CD4-positive, alpha-beta T cell (primary cell): ENCODE measurements around the gene NEURL1. TPM values are rescaled to one million over a fixed set of nuclear protein-coding genes. Genes with fewer than 3 reads are reported as not detected.
A peak's percentile ranks its signal among the peaks of the same experiment; 100 is the strongest.

Experiments
- ATAC-seq: fragments of 200-7000 bp; cut with Tn5 transposase; one replicate; pipeline ENCODE4 v1.10.0; 2022; ENCODE audit warnings: mild to moderate bottlenecking; ENCODE audit not compliant: poor library complexity
- CTCF ChIA-PET: fragments of 350-600 bp; sonication (Branson Sonifier 250); formaldehyde crosslinking; loops from one replicate; lab custom pipeline; 2021; ENCODE audit warnings: antibody characterized with exemption, inconsistent platforms; lab: Charles Lee
- POLR2A ChIA-PET: fragments of 350-600 bp; sonication (Branson Sonifier 250); formaldehyde crosslinking; loops from one replicate; lab custom pipeline; 2021; ENCODE audit warnings: antibody characterized with exemption, inconsistent platforms; lab: Charles Lee
- DNase-seq, 14 experiments: peaks; one replicate each; pipeline ENCODE4 v3.0.0-alpha.2; 2013 to 2020; ENCODE audit warnings: mixed read lengths in 2 of 14
- H3K27ac ChIP-seq, 2 donors: one replicate each; pipeline versions ENCODE4 v1.5.1 to v1.7.0; 2013; ENCODE audit warnings: low read length in 2 of 2, low read depth in 1 of 2, mild to moderate bottlenecking in 1 of 2
- H3K27me3 ChIP-seq, 2 experiments: 1 replicate in 1 of 2; 2 replicates in 1 of 2; pipeline versions ENCODE4 v1.6.1 to v1.7.0; 2013; ENCODE audit warnings: low read length in 2 of 2, control low read depth in 1 of 2, mild to moderate bottlenecking in 1 of 2, moderate library complexity in 1 of 2; ENCODE audit not compliant: insufficient read depth in 2 of 2, control insufficient read depth in 1 of 2
- H3K36me3 ChIP-seq: one replicate; pipeline ENCODE4 v1.6.1; 2013; ENCODE audit warnings: low read length, control low read depth; ENCODE audit not compliant: insufficient read depth
- H3K4me1 ChIP-seq: one replicate; pipeline ENCODE4 v1.6.1; 2013; ENCODE audit warnings: low read length, control low read depth; ENCODE audit not compliant: insufficient read depth
- H3K4me3 ChIP-seq: one replicate; pipeline ENCODE4 v1.5.1; 2013; ENCODE audit warnings: mild to moderate bottlenecking, low read length, moderate library complexity
- H3K9me3 ChIP-seq, 2 experiments: 1 replicate in 1 of 2; 2 replicates in 1 of 2; pipeline versions ENCODE4 v1.6.1 to v1.7.0; 2013; ENCODE audit warnings: low read length in 2 of 2, mild to moderate bottlenecking in 2 of 2, control low read depth in 1 of 2, moderate library complexity in 1 of 2; ENCODE audit not compliant: control insufficient read depth in 1 of 2, insufficient read depth in 1 of 2
- H3K27ac Mint-ChIP-seq: one replicate; pipeline ENCODE4 v1.8.0; 2020; ENCODE audit warnings: mixed read lengths
- H3K27me3 Mint-ChIP-seq: one replicate; pipeline ENCODE4 v1.8.0; 2021; ENCODE audit warnings: mixed read lengths
- H3K36me3 Mint-ChIP-seq: one replicate; pipeline ENCODE4 v1.8.0; 2021; ENCODE audit warnings: low read depth, mixed read lengths
- H3K4me1 Mint-ChIP-seq: one replicate; pipeline ENCODE4 v1.8.0; 2021; ENCODE audit warnings: low read depth, mixed read lengths
- H3K4me3 Mint-ChIP-seq: one replicate; pipeline ENCODE4 v1.8.0; 2020; ENCODE audit warnings: mild to moderate bottlenecking, mixed read lengths
- H3K9me3 Mint-ChIP-seq: one replicate; pipeline ENCODE4 v1.8.0; 2020; ENCODE audit warnings: mixed read lengths
- CTCF ChIP-seq: fragments of 200-600 bp; IDR thresholded peaks from one replicate; pipeline ENCODE4 v1.8.0; 2022; ENCODE audit warnings: antibody characterized with exemption, mild to moderate bottlenecking
- intact Hi-C, 2 experiments: fragments of 100-400 bp; cut with DNase I in 1 of 2; cut with micrococcal nuclease in 1 of 2; formaldehyde crosslinking; loops; one replicate each; pipeline versions ENCODE4 v1.15.1 to v1.9.0; 2023 to 2025; cut with DNase I, micrococcal nuclease
- total RNA-seq, 174 experiments: library from RNA in 2 of 174; stranded (reverse) in 2 of 174; gene quantifications; one replicate each; pipeline ENCODE4 v1.2.3 and lab custom pipeline; 2021 to 2026

The NEURL1 gene
- total RNA-seq, 2 experiments from 2014 or later, result 0.85 to 1.1 TPM

- no peak for DNase-seq
- H3K27ac ChIP-seq, result no peak overlapping the region
- Mint-ChIP-seq H3K9me3 (no peaks in the 10 kb centered on the region), H3K27me3 (no peaks in the 10 kb centered on the region), H3K27ac (no peak overlapping the region), H3K36me3 (peaks cover 5% of the 10 kb centered on the region), H3K4me1 (peaks cover 6% of the 10 kb centered on the region), H3K4me3 (no peak overlapping the region)
- peaks cover 0 to 2% of the 10 kb centered on the region in 2 experiments for H3K9me3 ChIP-seq
- H3K27me3 ChIP-seq, result no peaks in the 10 kb centered on the region
- ChIA-PET POLR2A (no interaction called here), CTCF (no interaction called here)
- ATAC-seq, result no peak
- peaks cover 10% of the 10 kb centered on the region for H3K4me1 ChIP-seq
- no peaks in the 10 kb centered on the region for H3K36me3 ChIP-seq
- H3K4me3 ChIP-seq, result no peak overlapping the region
- no peak for TF ChIP-seq CTCF
- intact Hi-C loops, result loop anchor here in 1 of 2 experiments (5.0 to 10.0 kb wide), 2 partner anchors 385 to 542 kb away; partner anchors contain the start of genes SFR1 and SLK
Measured at GRCh38 chr10:103580011-103580410, 86.5 kb downstream of the NEURL1 start.

GRCh38 chr10:103580430-103580829, 86.9 kb downstream of the NEURL1 start:
- Histone ChIP-seq H3K27ac (no peak overlapping the region), H3K4me1 (peaks cover 13% of the 10 kb centered on the region), H3K36me3 (no peaks in the 10 kb centered on the region), H3K27me3 (no peaks in the 10 kb centered on the region), H3K9me3 (peaks cover 0 to 6% of the 10 kb centered on the region in 2 experiments), H3K4me3 (no peak overlapping the region)
- no peak overlapping the region for H3K4me3 Mint-ChIP-seq
- DNase-seq, result no peak
- H3K36me3 Mint-ChIP-seq, result peaks cover 5% of the 10 kb centered on the region
- H3K27me3 Mint-ChIP-seq, result no peaks in the 10 kb centered on the region
- intact Hi-C loops, result loop anchor here in 1 of 2 experiments (5.0 to 10.0 kb wide), 2 partner anchors 384 to 542 kb away; partner anchors contain the start of genes SFR1 and SLK
- peaks cover 6% of the 10 kb centered on the region for H3K4me1 Mint-ChIP-seq
- no peaks in the 10 kb centered on the region for H3K9me3 Mint-ChIP-seq
- no peak for TF ChIP-seq CTCF
- ATAC-seq, result no peak
- no peak overlapping the region for H3K27ac Mint-ChIP-seq
- POLR2A ChIA-PET, result no interaction called here
- CTCF ChIA-PET, result no interaction called here

- no peaks in the 10 kb centered on the region for H3K27me3 Mint-ChIP-seq
- Histone ChIP-seq H3K27me3 (no peaks in the 10 kb centered on the region), H3K27ac (no peak overlapping the region), H3K36me3 (no peaks in the 10 kb centered on the region), H3K4me1 (peaks cover 13% of the 10 kb centered on the region), H3K4me3 (no peak overlapping the region), H3K9me3 (peaks cover 0 to 11% of the 10 kb centered on the region in 2 experiments)
- H3K9me3 Mint-ChIP-seq, result no peaks in the 10 kb centered on the region
- DNase-seq (no peak), ATAC-seq (no peak)
- H3K4me3 Mint-ChIP-seq, result no peak overlapping the region
- no peak for TF ChIP-seq CTCF
- intact Hi-C loops, result loop anchor here in 1 of 2 experiments (5.0 to 10.0 kb wide), 2 partner anchors 383 to 541 kb away; partner anchors contain the start of genes SFR1 and SLK
- peaks cover 6% of the 10 kb centered on the region for H3K4me1 Mint-ChIP-seq
- peak overlapping the region; percentile 31 for H3K27ac Mint-ChIP-seq
- ChIA-PET CTCF (no interaction called here), POLR2A (no interaction called here)
- peaks cover 5% of the 10 kb centered on the region for H3K36me3 Mint-ChIP-seq
Measured at GRCh38 chr10:103581499-103581898, 88.0 kb downstream of the NEURL1 start.
